Natural killer cell (primary cell): Measurements from ENCODE around the gene LRIG1. TPM values are rescaled to one million over a fixed set of nuclear protein-coding genes. Genes with fewer than 3 reads are reported as not detected.
A peak's percentile ranks its signal among the peaks of the same experiment; 100 is the strongest.

ENCODE experiments used
- ATAC-seq, 3 donors: fragments of 150-1000 bp in 2 of 3; fragments of 200-7000 bp in 1 of 3; cut with Tn5 transposase; 1 replicate in 1 of 3; 2 replicates in 2 of 3; pipeline ENCODE4 v1.10.0; 2021; ENCODE audit warnings: mild to moderate bottlenecking in 2 of 3, moderate library complexity in 2 of 3
- DNase-seq, 2 donors: peaks; one replicate each; pipeline versions ENCODE4 v3.0.0 to v3.0.0-alpha.2; 2013 to 2021; ENCODE audit warnings: mixed read lengths in 1 of 2
- H3K27ac ChIP-seq: one replicate; pipeline ENCODE4 v1.5.1; 2013; ENCODE audit warnings: mild to moderate bottlenecking, low read length
- H3K27me3 ChIP-seq: one replicate; pipeline ENCODE4 v1.6.1; 2013; ENCODE audit warnings: low read length; ENCODE audit not compliant: control insufficient read depth, insufficient read depth
- H3K36me3 ChIP-seq: one replicate; pipeline ENCODE4 v1.6.1; 2013; ENCODE audit warnings: low read length; ENCODE audit not compliant: control insufficient read depth, insufficient read depth
- H3K4me1 ChIP-seq: one replicate; pipeline ENCODE4 v1.6.1; 2013; ENCODE audit warnings: low read length; ENCODE audit not compliant: control insufficient read depth, insufficient read depth
- H3K4me3 ChIP-seq: one replicate; pipeline ENCODE4 v1.5.1; 2013; ENCODE audit warnings: low read length
- H3K9me3 ChIP-seq: one replicate; pipeline ENCODE4 v1.6.1; 2013; ENCODE audit warnings: low read length; ENCODE audit not compliant: control insufficient read depth, insufficient read depth
- H3K27ac Mint-ChIP-seq, 2 donors: one replicate each; pipeline ENCODE4 v1.8.0; 2022; ENCODE audit warnings: mild to moderate bottlenecking in 2 of 2, mixed read lengths in 2 of 2, moderate library complexity in 1 of 2
- H3K27me3 Mint-ChIP-seq, 2 donors: one replicate each; pipeline ENCODE4 v1.8.0; 2022; ENCODE audit warnings: low read depth in 2 of 2, mixed read lengths in 2 of 2
- H3K36me3 Mint-ChIP-seq: one replicate; pipeline ENCODE4 v1.8.0; 2022; ENCODE audit warnings: mixed read lengths
- H3K4me1 Mint-ChIP-seq, 2 donors: one replicate each; pipeline ENCODE4 v1.8.0; 2022; ENCODE audit warnings: mixed read lengths in 2 of 2
- H3K4me3 Mint-ChIP-seq: one replicate; pipeline ENCODE4 v1.8.0; 2022; ENCODE audit warnings: mild to moderate bottlenecking, moderate library complexity, mixed read lengths
- H3K9me3 Mint-ChIP-seq, 2 donors: one replicate each; pipeline ENCODE4 v1.8.0; 2022; ENCODE audit warnings: mixed read lengths in 2 of 2
- WGBS: methylation state at CpG from one replicate; pipeline ENCODE4 v1.1.7; 2013; ENCODE audit warnings: missing lambda C conversion rate; ENCODE audit not compliant: insufficient coverage; 5-methylcytosine and 5-hydroxymethylcytosine counted together
- intact Hi-C: fragments of 100-400 bp; cut with micrococcal nuclease; formaldehyde crosslinking; loops from one replicate; pipeline ENCODE4 v1.14.2; 2022
- total RNA-seq, 4 donors: library from RNA; stranded (reverse); fragments of 120-200 nt in 1 of 4; gene quantifications; one replicate each; pipeline versions ENCODE4 v1.2.3 to v1.2.4, GENCODE V29; 2013 to 2022
- TF ChIP-seq, protein P1 (sequence below): fragments of 200-600 bp; IDR thresholded peaks from one replicate; pipeline ENCODE4 v1.8.0; 2022; ENCODE audit warnings: antibody characterized with exemption

Gene LRIG1
- total RNA-seq, 3 donors from 2014 or later (not counting 1 experiment from before 2014, with no cell fraction given): 5.5 to 10.6 (median 8.5) TPM

DNA sequence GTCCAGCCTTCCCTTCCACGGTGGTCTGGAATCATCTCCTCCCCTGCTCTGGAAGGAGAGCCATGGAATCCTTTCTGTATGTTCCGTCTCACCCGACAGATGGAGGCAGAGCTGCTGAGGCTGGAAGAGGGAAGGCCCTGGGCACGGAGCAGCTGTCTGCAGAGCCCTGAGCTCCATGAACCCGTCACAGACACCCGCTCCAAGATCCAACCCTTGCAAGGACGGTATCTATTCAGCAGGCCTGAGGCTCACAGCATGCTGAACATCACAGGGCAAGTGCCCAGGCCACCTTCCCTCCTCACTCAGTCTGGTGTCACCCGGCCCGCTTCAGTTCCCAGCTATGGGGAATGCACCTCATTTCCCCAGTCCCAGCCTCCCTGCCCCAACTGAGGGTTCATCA is 103.9 kb downstream of the LRIG1 start:
- Mint-ChIP-seq H3K36me3 (no peaks in the 10 kb centered on the region), H3K4me1 (peaks cover 30 to 32% of the 10 kb centered on the region in 2 donors), H3K9me3 (no peaks in the 10 kb centered on the region), H3K27ac (no peak overlapping the region), H3K27me3 (no peaks in the 10 kb centered on the region), H3K4me3 (no peak overlapping the region)
- WGBS: 98% methylated on average over 9 of the region's 9 CpGs
- Histone ChIP-seq H3K27ac (no peak overlapping the region), H3K9me3 (no peaks in the 10 kb centered on the region), H3K36me3 (no peaks in the 10 kb centered on the region), H3K27me3 (no peaks in the 10 kb centered on the region), H3K4me1 (peaks cover 28% of the 10 kb centered on the region), H3K4me3 (no peak overlapping the region)
- TF ChIP-seq, protein P1, sequence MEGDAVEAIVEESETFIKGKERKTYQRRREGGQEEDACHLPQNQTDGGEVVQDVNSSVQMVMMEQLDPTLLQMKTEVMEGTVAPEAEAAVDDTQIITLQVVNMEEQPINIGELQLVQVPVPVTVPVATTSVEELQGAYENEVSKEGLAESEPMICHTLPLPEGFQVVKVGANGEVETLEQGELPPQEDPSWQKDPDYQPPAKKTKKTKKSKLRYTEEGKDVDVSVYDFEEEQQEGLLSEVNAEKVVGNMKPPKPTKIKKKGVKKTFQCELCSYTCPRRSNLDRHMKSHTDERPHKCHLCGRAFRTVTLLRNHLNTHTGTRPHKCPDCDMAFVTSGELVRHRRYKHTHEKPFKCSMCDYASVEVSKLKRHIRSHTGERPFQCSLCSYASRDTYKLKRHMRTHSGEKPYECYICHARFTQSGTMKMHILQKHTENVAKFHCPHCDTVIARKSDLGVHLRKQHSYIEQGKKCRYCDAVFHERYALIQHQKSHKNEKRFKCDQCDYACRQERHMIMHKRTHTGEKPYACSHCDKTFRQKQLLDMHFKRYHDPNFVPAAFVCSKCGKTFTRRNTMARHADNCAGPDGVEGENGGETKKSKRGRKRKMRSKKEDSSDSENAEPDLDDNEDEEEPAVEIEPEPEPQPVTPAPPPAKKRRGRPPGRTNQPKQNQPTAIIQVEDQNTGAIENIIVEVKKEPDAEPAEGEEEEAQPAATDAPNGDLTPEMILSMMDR: no peak
- DNase-seq (no peak), ATAC-seq (no peak)
- intact Hi-C loops: no loop called here

DNA sequence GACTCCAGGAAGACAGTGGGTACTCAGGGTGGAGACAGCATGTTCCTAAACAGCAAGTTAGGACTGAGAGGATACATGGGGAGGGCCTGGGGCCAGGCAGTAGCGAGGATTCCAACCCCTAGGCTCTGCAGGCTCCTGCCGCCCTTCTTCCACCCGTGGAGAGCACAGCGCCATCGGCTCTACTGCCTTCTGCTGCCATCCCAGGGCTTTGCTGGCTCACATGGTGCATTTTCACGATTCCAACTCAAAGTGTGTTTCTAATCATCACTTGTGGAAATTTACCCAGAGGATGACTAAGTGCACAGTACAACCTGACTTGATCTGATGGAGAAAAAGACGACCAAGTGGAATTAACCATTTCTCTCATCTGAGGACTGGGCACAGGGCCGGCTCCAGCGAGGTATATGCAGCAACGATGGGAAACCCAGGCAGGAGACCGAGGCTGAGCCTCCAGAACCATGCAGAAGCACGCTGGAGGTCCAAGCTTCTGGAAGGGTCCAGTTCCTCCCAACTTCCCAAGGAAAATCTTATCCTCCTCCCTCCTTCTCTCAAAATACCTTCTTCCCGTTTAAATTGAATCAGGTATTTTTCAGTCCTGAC is 104.6 kb downstream of the LRIG1 start:
- no peaks in the 10 kb centered on the region for H3K36me3 Mint-ChIP-seq

DNA sequence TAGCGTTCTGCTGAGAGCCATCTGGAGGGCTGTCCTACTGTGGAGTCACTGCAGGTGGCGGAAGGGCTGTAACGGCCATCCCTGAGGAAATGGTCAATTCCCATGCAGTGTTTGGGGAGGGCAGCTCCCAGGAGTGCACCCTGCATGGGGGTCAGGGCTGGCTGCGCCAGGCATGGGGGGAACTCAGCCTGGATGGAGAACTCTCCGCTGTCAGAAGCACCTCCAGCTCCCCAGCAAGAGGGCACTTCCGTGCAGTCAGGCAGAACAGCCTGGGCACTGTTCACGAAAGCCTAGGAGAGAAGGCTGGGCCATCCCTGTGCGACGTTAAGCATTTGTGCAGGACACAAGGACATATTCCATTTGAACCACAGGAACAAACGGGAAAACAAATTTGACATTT is 105.2 kb downstream of the LRIG1 start:
- H3K36me3 Mint-ChIP-seq: no peaks in the 10 kb centered on the region
- Histone ChIP-seq H3K9me3 (no peaks in the 10 kb centered on the region), H3K4me3 (no peak overlapping the region), H3K27me3 (no peaks in the 10 kb centered on the region), H3K4me1 (peaks cover 28% of the 10 kb centered on the region), H3K36me3 (no peaks in the 10 kb centered on the region), H3K27ac (no peak overlapping the region)
- TF ChIP-seq, protein P1: no peak
- ATAC-seq: no peak
- intact Hi-C loops: no loop called here
- H3K4me3 Mint-ChIP-seq: no peak overlapping the region
- H3K27me3 Mint-ChIP-seq: no peaks in the 10 kb centered on the region
- WGBS: 98% methylated on average over 10 of the region's 10 CpGs
- no peaks in the 10 kb centered on the region for H3K9me3 Mint-ChIP-seq
- H3K27ac Mint-ChIP-seq: peak overlapping the region in 1 of 2 donors; percentile 83
- peaks cover 30 to 35% of the 10 kb centered on the region in 2 donors for H3K4me1 Mint-ChIP-seq
- no peak for DNase-seq

More for the DNA sequence above, 104.6 kb downstream of the LRIG1 start:
- WGBS: 92% methylated on average over 13 of the region's 13 CpGs
- Histone ChIP-seq H3K27me3 (no peaks in the 10 kb centered on the region), H3K4me1 (peaks cover 28% of the 10 kb centered on the region), H3K36me3 (no peaks in the 10 kb centered on the region), H3K27ac (no peak overlapping the region), H3K9me3 (no peaks in the 10 kb centered on the region), H3K4me3 (no peak overlapping the region)
- no peak overlapping the region for H3K27ac Mint-ChIP-seq
- DNase-seq (no peak), ATAC-seq (no peak)
- peaks cover 30 to 35% of the 10 kb centered on the region in 2 donors for H3K4me1 Mint-ChIP-seq
- intact Hi-C loops: no loop called here
- H3K27me3 Mint-ChIP-seq: no peaks in the 10 kb centered on the region
- no peaks in the 10 kb centered on the region for H3K9me3 Mint-ChIP-seq
- TF ChIP-seq, protein P1: no peak
- no peak overlapping the region for H3K4me3 Mint-ChIP-seq

DNA sequence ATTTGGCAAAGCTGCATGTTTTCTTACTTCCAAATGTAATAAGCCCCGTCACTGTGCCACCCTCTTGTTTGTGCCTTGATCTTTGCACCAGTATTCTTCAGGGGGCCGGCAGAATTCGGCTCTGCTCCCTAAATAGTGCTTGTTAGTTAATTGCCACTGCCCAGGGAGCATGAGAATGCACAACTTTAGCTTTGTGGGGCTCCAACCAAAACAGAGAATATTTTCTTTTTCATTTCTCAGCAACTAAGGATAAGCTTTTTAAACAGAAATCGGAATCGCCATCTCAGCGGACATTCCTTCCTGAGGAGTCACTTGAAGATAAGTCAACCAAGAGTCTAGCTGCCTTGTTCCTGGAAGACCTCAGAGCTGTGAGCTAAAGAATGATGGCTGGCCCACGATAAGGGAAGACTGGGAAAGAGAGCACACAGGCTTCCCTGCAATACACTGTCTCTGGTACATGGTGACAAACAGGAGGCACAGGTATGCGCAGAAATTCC is 106.0 kb downstream of the LRIG1 start:
- DNase-seq: no peak
- H3K4me3 ChIP-seq: no peak overlapping the region
- peak overlapping the region; percentile 83 to 85 for H3K27ac Mint-ChIP-seq
- over 99% methylated on average over 8 of the region's 8 CpGs for WGBS
- H3K36me3 Mint-ChIP-seq: no peaks in the 10 kb centered on the region
- no peak for ATAC-seq
- H3K9me3 Mint-ChIP-seq: no peaks in the 10 kb centered on the region
- H3K36me3 ChIP-seq: no peaks in the 10 kb centered on the region
- peak overlapping the region; percentile 71 for H3K4me3 Mint-ChIP-seq
- H3K27me3 Mint-ChIP-seq: no peaks in the 10 kb centered on the region
- peaks cover 28% of the 10 kb centered on the region for H3K4me1 ChIP-seq
- intact Hi-C loops: no loop called here
- H3K4me1 Mint-ChIP-seq: peaks cover 30 to 35% of the 10 kb centered on the region in 2 donors
- peak overlapping the region; percentile 29 for H3K27ac ChIP-seq
- TF ChIP-seq, protein P1: no peak
- H3K27me3 ChIP-seq: no peaks in the 10 kb centered on the region
- H3K9me3 ChIP-seq: no peaks in the 10 kb centered on the region
